ENCODE measurements around the gene ARRDC2. TPM values are rescaled to one million over a fixed set of nuclear protein-coding genes. Genes with fewer than 3 reads are reported as not detected.
"Not testable (repeated sequence)": the region's sequence is repeated elsewhere in the genome, so short reads cannot be mapped to it uniquely, and the experiment has no call there.

Gene ARRDC2
- total and polyA plus RNA-seq, 2 donors from 2014 or later = 20.8 to 68.4 TPM

- TF ChIP-seq, protein P1, sequence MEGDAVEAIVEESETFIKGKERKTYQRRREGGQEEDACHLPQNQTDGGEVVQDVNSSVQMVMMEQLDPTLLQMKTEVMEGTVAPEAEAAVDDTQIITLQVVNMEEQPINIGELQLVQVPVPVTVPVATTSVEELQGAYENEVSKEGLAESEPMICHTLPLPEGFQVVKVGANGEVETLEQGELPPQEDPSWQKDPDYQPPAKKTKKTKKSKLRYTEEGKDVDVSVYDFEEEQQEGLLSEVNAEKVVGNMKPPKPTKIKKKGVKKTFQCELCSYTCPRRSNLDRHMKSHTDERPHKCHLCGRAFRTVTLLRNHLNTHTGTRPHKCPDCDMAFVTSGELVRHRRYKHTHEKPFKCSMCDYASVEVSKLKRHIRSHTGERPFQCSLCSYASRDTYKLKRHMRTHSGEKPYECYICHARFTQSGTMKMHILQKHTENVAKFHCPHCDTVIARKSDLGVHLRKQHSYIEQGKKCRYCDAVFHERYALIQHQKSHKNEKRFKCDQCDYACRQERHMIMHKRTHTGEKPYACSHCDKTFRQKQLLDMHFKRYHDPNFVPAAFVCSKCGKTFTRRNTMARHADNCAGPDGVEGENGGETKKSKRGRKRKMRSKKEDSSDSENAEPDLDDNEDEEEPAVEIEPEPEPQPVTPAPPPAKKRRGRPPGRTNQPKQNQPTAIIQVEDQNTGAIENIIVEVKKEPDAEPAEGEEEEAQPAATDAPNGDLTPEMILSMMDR (IDR thresholded peaks at IDR 0.05; ENCODE audit: borderline replicate concordance, extremely low read depth, insufficient read depth) = no peak
- H3K36me3 ChIP-seq (ENCODE audit: control insufficient read depth in 2 of 3, insufficient read depth in 3 of 3, low read length in 3 of 3) = no peaks in the 10 kb centered on the region
- no peaks in the 10 kb centered on the region for H3K9me3 ChIP-seq (ENCODE audit: control insufficient read depth in 2 of 3, insufficient read depth in 1 of 3, low read length in 3 of 3)
- peaks cover 0 to 7% (median 0%) of the 10 kb centered on the region in 3 donors for H3K4me1 ChIP-seq (ENCODE audit: control insufficient read depth in 2 of 3, insufficient read depth in 2 of 3, low read depth in 1 of 3, low read length in 3 of 3)
- peak in 3 of 5 donors; percentile 23 to 39 (median 33) for DNase-seq
- H3K4me3 ChIP-seq (ENCODE audit: low read length in 3 of 3) = no peak overlapping the region
- FAIRE-seq = no peak
- no peaks in the 10 kb centered on the region for H3K27me3 ChIP-seq (ENCODE audit: control insufficient read depth, insufficient read depth, low read length)
- peak overlapping the region in 1 of 2 donors; percentile 16 for H3K27ac ChIP-seq (ENCODE audit: low read depth in 2 of 2, low read length in 2 of 2)
- intact Hi-C loops (cut with DNase I) = no loop called here
- no peak overlapping the region for H3K9ac ChIP-seq (ENCODE audit: low read length in 3 of 3)
These were observed 21.8 kb downstream of the ARRDC2 start for GRCh38 chr19:18029617-18030338.

- H3K27ac ChIP-seq (ENCODE audit: low read depth in 2 of 2, low read length in 2 of 2); H3K9ac ChIP-seq (ENCODE audit: low read length in 3 of 3); H3K36me3 ChIP-seq (ENCODE audit: control insufficient read depth in 2 of 3, insufficient read depth in 3 of 3, low read length in 3 of 3); H3K4me3 ChIP-seq (ENCODE audit: low read length in 3 of 3); DNase-seq; H3K4me1 ChIP-seq (ENCODE audit: control insufficient read depth in 2 of 3, insufficient read depth in 2 of 3, low read depth in 1 of 3, low read length in 3 of 3); H3K9me3 ChIP-seq (ENCODE audit: control insufficient read depth in 2 of 3, insufficient read depth in 1 of 3, low read length in 3 of 3); H3K27me3 ChIP-seq (ENCODE audit: control insufficient read depth, insufficient read depth, low read length); FAIRE-seq; intact Hi-C loops (cut with DNase I): not testable (repeated sequence)
These were observed 23.4 kb downstream of the ARRDC2 start for GRCh38 chr19:18031401-18031800.

DNA sequence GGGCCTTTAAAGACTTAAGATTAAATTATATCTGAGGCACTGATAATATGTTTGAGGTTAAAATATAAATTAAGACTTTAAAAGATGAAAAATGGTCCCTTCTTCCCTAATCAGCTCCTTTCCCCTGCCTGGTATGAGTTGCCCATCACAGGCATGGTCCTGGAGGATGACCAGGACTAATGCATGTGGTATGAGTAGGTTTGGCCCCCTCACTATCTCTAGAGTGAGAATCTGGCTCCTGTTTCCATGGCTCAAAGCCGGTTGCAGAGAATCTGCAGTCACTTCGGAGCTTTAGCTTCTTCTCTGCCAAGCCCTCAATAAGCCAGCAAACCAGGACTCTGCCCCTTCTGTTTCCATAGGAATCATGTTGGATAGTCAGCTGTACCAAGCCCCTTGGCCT lies 24.1 kb downstream of the ARRDC2 start:
- H3K4me1 ChIP-seq (ENCODE audit: control insufficient read depth in 2 of 3, insufficient read depth in 2 of 3, low read depth in 1 of 3, low read length in 3 of 3); H3K4me3 ChIP-seq (ENCODE audit: low read length in 3 of 3); H3K27ac ChIP-seq (ENCODE audit: low read depth in 2 of 2, low read length in 2 of 2); intact Hi-C loops (cut with DNase I); DNase-seq; H3K27me3 ChIP-seq (ENCODE audit: control insufficient read depth, insufficient read depth, low read length); FAIRE-seq; H3K9ac ChIP-seq (ENCODE audit: low read length in 3 of 3); H3K36me3 ChIP-seq (ENCODE audit: control insufficient read depth in 2 of 3, insufficient read depth in 3 of 3, low read length in 3 of 3); H3K9me3 ChIP-seq (ENCODE audit: control insufficient read depth in 2 of 3, insufficient read depth in 1 of 3, low read length in 3 of 3): not testable (repeated sequence)

- H3K4me1 ChIP-seq (ENCODE audit: control insufficient read depth in 2 of 3, insufficient read depth in 2 of 3, low read depth in 1 of 3, low read length in 3 of 3) = peaks cover 0 to 5% (median 5%) of the 10 kb centered on the region in 3 donors
- H3K4me3 ChIP-seq (ENCODE audit: low read length in 3 of 3) = no peak overlapping the region
- no peak overlapping the region for H3K27ac ChIP-seq (ENCODE audit: low read depth in 2 of 2, low read length in 2 of 2)
- peaks cover 0 to 2% (median 0%) of the 10 kb centered on the region in 3 donors for H3K9me3 ChIP-seq (ENCODE audit: control insufficient read depth in 2 of 3, insufficient read depth in 1 of 3, low read length in 3 of 3)
- DNase-seq = no peak
- no peak overlapping the region for H3K9ac ChIP-seq (ENCODE audit: low read length in 3 of 3)
- TF ChIP-seq, protein P1 (IDR thresholded peaks at IDR 0.05; ENCODE audit: borderline replicate concordance, extremely low read depth, insufficient read depth) = no peak
- FAIRE-seq = no peak
- H3K36me3 ChIP-seq (ENCODE audit: control insufficient read depth in 2 of 3, insufficient read depth in 3 of 3, low read length in 3 of 3) = no peaks in the 10 kb centered on the region
- no peaks in the 10 kb centered on the region for H3K27me3 ChIP-seq (ENCODE audit: control insufficient read depth, insufficient read depth, low read length)
- intact Hi-C loops (cut with DNase I) = no loop called here
These were observed 33.1 kb downstream of the ARRDC2 start for GRCh38 chr19:18041054-18041453.

Data from kidney (tissue), 14 donors.